ENCODE data around the gene SLC22A23.
"Not testable (repeated sequence)": the region's sequence is repeated elsewhere in the genome, so short reads cannot be mapped to it uniquely, and the experiment has no call there.

The SLC22A23 gene

GRCh38 chr6:3261921-3262320 is 194.9 kb downstream of the SLC22A23 start:
- no peak for ATAC-seq
- DNase-seq: no peak

- ATAC-seq (no peak), DNase-seq (no peak)
Measured at GRCh38 chr6:3261518-3261820, 195.4 kb downstream of the SLC22A23 start.

DNA sequence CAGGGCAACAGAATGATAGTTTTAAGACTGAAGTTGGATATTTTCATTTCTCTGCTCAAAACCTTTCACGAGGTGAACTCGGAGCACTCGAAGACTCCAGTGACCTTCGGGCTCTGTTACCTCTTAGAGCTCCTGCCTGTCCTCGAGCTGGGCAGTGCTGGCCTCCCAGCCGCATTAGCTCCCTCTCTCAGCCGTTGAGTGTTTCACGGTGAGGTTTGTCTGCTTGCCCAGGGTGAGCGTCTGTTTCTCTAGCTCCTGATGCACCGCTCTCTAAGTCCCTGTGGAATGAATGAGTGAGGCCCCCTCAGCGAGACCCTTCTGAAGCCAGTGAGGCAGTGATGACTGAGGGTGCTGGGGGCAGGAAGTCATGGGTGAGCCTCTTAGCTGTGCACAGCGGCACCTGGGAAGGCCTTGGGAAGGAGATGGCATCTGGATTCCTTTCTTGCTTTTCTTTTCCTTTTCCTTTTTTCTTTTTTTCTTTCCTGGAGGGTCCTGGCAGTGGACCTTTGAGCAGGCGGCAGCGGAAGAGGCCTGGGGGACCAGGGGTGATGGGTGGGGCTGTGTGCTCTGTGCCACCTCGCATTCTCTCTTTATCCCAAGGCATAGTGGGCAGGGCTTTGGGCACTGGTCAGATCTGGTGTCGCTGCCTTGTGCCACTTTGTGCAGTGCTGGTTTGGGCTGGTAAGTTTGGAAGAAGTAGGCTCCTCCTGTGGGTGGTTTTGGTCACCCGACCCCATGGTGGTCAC is 195.9 kb downstream of the SLC22A23 start:
- DNase-seq (no peak), ATAC-seq (no peak)

DNA sequence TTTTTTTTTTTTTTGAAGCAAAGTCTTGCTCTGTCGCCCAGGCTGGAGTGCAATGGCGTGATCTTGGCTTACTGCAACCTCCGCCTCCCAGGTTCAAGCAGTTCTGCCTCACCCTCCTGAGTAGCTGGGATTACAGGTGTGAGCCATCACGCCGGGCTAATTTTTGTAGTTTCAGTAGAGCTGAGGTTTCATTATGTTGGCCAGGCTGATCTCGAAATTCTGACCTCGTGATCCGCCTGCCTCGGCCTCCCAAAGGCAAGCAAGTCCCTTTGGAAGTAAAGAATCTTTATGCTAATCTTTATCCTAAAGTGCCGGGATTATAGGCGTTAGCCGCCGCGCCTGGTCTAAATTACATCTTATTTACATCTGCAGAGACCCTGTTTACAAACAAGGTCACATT is 196.6 kb downstream of the SLC22A23 start:
- ATAC-seq (no peak), DNase-seq (no peak)

GRCh38 chr6:3259491-3259958 is 197.3 kb downstream of the SLC22A23 start:
- ATAC-seq (peak; percentile 12), DNase-seq (peak; percentile 39)

DNA sequence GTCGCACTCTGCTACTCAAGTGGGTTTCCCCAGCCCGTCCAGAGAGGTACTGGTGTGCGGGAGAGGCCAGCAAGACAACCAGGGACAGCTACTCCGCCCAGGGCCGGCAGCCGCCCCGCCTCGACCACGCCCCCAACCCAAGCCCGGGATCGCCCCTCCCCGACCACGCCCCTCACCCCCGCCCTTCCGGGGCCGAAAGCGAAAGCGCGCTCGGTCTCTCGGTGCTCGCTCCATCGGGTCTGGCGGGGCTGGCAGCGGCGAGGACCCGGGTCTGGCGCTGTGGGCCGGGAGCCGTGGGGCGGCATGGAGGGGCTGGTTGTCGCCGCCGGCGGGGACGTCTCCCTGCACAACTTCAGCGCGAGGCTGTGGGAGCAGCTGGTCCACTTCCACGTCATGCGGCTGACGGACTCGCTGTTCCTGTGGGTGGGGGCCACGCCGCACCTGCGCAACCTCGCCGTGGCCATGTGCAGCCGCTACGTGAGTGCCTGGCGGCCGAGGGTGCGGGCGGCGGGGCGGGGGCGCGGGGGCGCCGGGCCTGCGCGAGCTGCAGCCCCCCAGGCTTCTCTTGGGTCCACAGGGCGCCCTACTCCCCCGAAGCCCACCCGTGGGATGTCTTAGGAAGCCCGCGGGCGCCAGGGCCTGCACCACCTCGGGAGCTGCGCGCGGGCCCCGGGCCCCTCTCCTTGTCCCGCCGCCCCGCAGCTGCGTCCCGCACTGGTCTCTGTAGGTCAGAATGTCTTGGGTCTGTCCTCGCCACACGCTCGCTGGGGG is 197.9 kb downstream of the SLC22A23 start, which contains the start of gene PSMG4:
Gene PSMG4 (plus strand): TSS at position 228 of the 771 bp plus-strand sequence. CDS start 76 bp downstream, at position 304.
- ATAC-seq (peak; percentile 88), DNase-seq (peak; percentile 99)

DNA sequence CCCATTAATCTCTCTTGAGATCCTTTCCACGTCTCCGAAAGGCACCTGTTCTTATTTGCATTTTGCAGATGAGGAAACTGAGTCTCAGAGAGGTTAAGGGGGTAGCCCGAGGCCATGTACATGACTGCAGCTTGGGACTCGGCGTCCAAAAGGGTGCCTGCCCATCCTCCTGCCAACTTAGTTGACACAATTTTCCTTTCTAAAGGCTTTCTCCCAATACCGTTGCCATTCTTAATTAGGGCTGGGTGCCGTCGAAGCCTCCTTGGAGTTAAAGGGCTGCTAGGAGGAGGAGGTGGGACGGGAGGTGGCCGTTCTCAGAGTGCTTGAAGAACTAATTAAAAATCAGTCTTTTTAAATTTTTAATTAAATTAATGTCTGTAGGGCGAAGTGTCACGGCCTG is 198.6 kb downstream of the SLC22A23 start:
- ATAC-seq (no peak), DNase-seq (no peak)

DNA sequence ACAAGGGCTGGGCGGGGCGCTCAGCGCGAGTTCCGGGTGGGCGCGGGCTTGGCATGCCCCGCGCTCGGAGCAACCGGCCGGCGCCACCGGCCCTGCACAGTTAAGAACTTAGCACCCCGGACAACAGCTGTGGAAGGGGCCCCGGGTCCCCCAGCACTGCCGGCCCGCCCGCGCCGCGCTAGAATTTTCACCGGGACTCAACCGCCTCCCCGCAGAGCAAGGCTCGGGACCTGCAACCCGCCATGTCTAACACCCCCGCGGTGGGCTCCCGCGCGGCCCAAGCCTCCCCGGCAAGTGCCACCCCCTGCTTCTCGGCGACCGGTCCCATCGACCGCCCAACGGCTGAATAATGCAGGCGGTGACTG is 203.3 kb downstream of the SLC22A23 start:
- DNase-seq: no peak
- ATAC-seq: no peak

- DNase-seq (no peak), ATAC-seq (no peak)
Measured at GRCh38 chr6:3252861-3253596, 203.8 kb downstream of the SLC22A23 start.

- no peak for ATAC-seq
- DNase-seq: no peak
Measured at GRCh38 chr6:3252369-3252768, 204.5 kb downstream of the SLC22A23 start.

GRCh38 chr6:3251462-3252314 is 205.2 kb downstream of the SLC22A23 start:
- peak; percentile 90 for ATAC-seq
- DNase-seq: peak; percentile 86

- no peak for ATAC-seq
- no peak for DNase-seq
Measured at GRCh38 chr6:3250231-3250675, 206.6 kb downstream of the SLC22A23 start.

- ATAC-seq (no peak), DNase-seq (no peak)
Measured at GRCh38 chr6:3249821-3250220, 207.0 kb downstream of the SLC22A23 start.

GRCh38 chr6:3247255-3248146 is 209.3 kb downstream of the SLC22A23 start:
- DNase-seq (no peak), ATAC-seq (no peak)

- no peak for DNase-seq
- ATAC-seq: no peak
Measured at GRCh38 chr6:3245216-3245615, 211.6 kb downstream of the SLC22A23 start.

- ATAC-seq, DNase-seq: not testable (repeated sequence)
Measured at GRCh38 chr6:3244832-3245161, 212.1 kb downstream of the SLC22A23 start.

DNA sequence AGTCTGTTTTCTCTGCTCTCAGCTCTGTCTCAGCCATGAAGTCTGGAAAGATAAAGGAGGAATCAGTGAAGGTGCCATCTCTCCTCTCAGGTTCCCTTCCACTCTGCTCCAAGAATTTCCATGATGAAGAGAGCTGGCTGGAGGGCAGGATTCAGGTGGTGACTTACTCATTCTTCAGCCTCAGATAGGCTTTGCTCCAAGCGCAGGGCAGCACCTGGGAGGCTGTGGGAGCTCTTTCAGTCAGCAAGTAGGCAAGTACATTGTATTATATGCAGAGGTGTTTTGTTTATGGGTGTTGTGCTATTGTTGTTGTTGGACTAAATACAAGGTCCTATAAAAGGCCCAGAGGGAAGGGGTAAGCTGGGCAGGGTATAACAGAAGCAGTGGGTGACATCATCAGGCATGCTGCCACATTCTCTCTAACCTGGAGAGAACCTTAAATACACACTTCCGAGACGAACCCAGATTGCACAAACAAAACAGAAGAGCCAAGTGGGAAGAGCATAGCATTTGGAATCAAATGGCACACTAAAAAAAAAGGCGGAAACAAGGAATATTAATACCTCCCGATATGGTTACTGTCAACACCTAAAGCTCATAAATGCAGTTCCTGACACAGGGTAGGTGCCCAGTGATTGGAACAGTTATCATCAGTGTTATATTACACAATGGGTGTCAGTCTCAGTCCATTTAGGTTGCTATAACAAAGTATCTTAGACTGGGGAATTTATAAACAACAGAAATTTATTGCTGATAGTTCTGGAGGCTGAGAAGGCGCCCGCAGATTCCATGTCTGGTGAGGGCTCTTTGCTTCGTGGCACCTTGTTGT is 212.6 kb downstream of the SLC22A23 start:
- no peak for ATAC-seq
- DNase-seq: no peak

- DNase-seq (no peak), ATAC-seq (no peak)
Measured at GRCh38 chr6:3242768-3243167, 214.1 kb downstream of the SLC22A23 start.

- DNase-seq, ATAC-seq: not testable (repeated sequence)
Measured at GRCh38 chr6:3241745-3242144, 215.1 kb downstream of the SLC22A23 start.

- DNase-seq: no peak
- ATAC-seq: no peak
Measured at GRCh38 chr6:3240595-3240994, 216.3 kb downstream of the SLC22A23 start.

Measured in stimulated activated naive CD8-positive, alpha-beta T cell treated with anti-CD3 and anti-CD28 coated beads, Interleukin-15, Interleukin-2, amounts not matched to agents 100 U/mL and 50 U/mL, for 24 hours (primary cell).